ENCODE data around the gene POLRMT.

POLRMT gene

GRCh38 chr19:577439-578392, 55.6 kb downstream of the POLRMT start:
- no peak for DNase-seq

GRCh38 chr19:576768-577438, 56.4 kb downstream of the POLRMT start:
- DNase-seq, result no peak

GRCh38 chr19:575527-576506, 57.5 kb downstream of the POLRMT start:
- DNase-seq, result no peak

GRCh38 chr19:574658-575526, 58.4 kb downstream of the POLRMT start:
- no peak for DNase-seq

GRCh38 chr19:573519-573825, 59.9 kb downstream of the POLRMT start:
- DNase-seq, result no peak

- peak; percentile 56 for DNase-seq
These were observed 60.4 kb downstream of the POLRMT start for GRCh38 chr19:572743-573518.

- peak; percentile 98 for DNase-seq
These were observed 61.1 kb downstream of the POLRMT start, which contains the start of gene BSG for GRCh38 chr19:572140-572742. Gene BSG, plus strand, starts transcription at chr19:572596. Its CDS starts 39 bp downstream, at chr19:572635.

GRCh38 chr19:571566-571974, 61.8 kb downstream of the POLRMT start:
- DNase-seq, result no peak

GRCh38 chr19:570937-571565, 62.3 kb downstream of the POLRMT start:
- DNase-seq, result no peak

GRCh38 chr19:570251-570686, 63.1 kb downstream of the POLRMT start:
- no peak for DNase-seq

- DNase-seq, result no peak
These were observed 65.9 kb downstream of the POLRMT start for GRCh38 chr19:567296-567900.
